GM23248 (cell line): ENCODE measurements around the gene HPS5.

Experiments used
- EZH2 ChIP-seq: fragments of 200-600 bp; sonication (generic); IDR thresholded peaks from 2 replicates; pipeline ENCODE4 v1.6.1; 2018; ENCODE audit warnings: antibody characterized with exemption, mild to moderate bottlenecking; ENCODE audit not compliant: insufficient read depth, poor library complexity, severe bottlenecking
- EZH2phosphoT487 ChIP-seq: fragments of 200-600 bp; sonication (generic); IDR thresholded peaks from 2 replicates; pipeline ENCODE4 v1.6.1; 2018; ENCODE audit warnings: antibody characterized with exemption, moderate library complexity, mild to moderate bottlenecking, low read depth; ENCODE audit not compliant: insufficient read depth

DNA sequence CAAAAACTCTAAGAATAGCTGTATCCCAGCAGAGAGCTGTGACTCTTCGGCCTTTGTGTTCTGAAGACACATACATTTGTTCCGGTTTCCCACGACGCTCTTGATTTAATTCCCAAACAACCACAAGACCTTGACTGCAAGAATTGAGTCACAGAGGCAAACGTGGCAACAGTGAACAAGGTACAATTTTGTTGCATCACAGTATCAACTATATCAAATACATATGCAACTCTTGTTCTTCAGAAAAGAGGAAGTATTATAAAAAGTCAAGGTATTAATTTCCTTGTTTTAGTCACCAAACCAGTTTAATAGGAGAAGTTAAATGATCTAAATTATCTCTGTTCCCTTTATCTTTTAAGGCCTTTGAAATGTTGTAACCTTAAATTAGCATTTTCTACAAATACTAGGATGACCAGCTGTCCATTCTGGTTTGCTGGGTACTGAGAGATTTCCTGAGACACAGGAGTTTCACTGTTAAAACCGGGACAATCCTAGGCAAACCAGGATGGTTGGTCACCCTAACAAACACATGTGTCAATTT lies 11.1 kb downstream of the HPS5 start:
- TF ChIP-seq EZH2 (no peak), EZH2phosphoT487 (no peak)
